SJSA1 (cell line): Measurements from ENCODE around the gene RAD51B. TPM values are rescaled to one million over a fixed set of nuclear protein-coding genes. Genes with fewer than 3 reads are reported as not detected.
"Not testable (repeated sequence)": the region's sequence is repeated elsewhere in the genome, so short reads cannot be mapped to it uniquely, and the experiment has no call there.

Experiments used
- DNase-seq, 2 experiments: peaks; one replicate each; pipeline ENCODE4 v3.0.0-alpha.2; 2015 to 2020; ENCODE audit warnings: low spot score in 2 of 2, low read depth in 1 of 2
- H3K27ac ChIP-seq: fragments of 250-450 bp; sonication (Bioruptor Pico); 2 replicates; pipeline ENCODE4 v1.5.1; 2020; ENCODE audit warnings: mild to moderate bottlenecking, moderate library complexity
- H3K27me3 ChIP-seq: fragments of 250-450 bp; sonication (Bioruptor Pico); replicated peaks from 2 replicates; pipeline ENCODE4 v1.5.1; 2020; ENCODE audit warnings: mild to moderate bottlenecking, moderate library complexity
- H3K36me3 ChIP-seq: fragments of 250-450 bp; sonication (Bioruptor Pico); 2 replicates; pipeline ENCODE4 v1.5.1; 2020; ENCODE audit warnings: mild to moderate bottlenecking
- H3K4me1 ChIP-seq: fragments of 250-450 bp; sonication (Bioruptor Pico); replicated peaks from 2 replicates; pipeline ENCODE4 v1.6.1; 2021; ENCODE audit warnings: mild to moderate bottlenecking
- H3K4me3 ChIP-seq: fragments of 250-450 bp; sonication (Bioruptor Pico); 2 replicates; pipeline ENCODE4 v1.5.1; 2020; ENCODE audit warnings: mild to moderate bottlenecking
- H3K9me3 ChIP-seq: fragments of 250-450 bp; sonication (Bioruptor Pico); replicated peaks from 2 replicates; pipeline ENCODE4 v1.5.1; 2020; ENCODE audit warnings: mild to moderate bottlenecking
- total RNA-seq: library from RNA; depleted of rRNA; stranded (reverse); fragments of >200 nt; shearing (Covaris generic); gene quantifications from 2 replicates; pipeline ENCODE4 v1.2.3, GENCODE V29; 2014

The RAD51B gene
- total RNA-seq, 1 experiment from 2014 or later = 4.7 TPM

DNA sequence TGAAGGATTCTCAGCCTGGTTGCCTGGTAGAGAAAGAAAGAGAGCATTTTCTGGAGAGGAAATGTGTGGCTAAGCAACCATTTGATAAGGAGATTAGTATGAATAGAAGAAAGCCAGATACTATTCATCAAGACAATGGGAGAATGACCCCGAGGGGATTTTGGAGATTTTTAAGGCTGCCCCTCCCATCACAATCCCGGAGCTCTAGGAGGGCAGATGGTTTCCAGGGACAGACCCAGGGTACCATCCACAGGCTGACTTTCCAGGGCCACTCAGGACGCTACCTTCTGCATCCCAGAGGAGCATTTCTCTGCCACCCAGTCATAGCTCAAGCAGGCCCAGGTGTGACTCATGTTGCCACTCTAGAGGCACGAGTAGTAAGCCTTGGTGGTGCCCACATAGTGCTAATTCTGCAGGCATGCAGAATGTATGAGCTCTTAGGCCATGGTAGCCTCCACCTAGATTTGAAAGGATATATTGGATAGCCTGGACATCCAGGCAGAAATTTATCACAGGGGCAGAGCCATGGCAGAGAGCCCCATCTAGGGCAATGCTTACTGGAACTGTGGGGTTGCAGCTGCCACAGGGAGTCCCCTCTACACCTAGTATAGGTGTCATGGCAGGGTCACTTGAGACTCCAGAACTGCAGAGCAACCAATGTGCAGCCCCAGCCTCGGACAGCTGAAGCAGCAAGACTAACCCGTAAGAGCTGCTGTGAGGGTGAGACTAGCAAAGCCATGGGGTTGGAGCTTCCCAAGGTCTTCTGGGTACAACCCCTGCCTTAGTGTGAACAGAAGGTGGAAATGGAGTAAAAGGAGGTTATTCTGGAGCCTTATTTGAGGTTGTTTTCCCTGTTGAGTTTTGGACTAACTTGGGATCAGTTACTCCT lies 607.3 kb downstream of the RAD51B start:
- H3K27ac ChIP-seq = no peak overlapping the region
- no peaks in the 10 kb centered on the region for H3K9me3 ChIP-seq
- no peak overlapping the region for H3K4me3 ChIP-seq
- no peaks in the 10 kb centered on the region for H3K36me3 ChIP-seq
- no peaks in the 10 kb centered on the region for H3K27me3 ChIP-seq
- DNase-seq = no peak
- no peaks in the 10 kb centered on the region for H3K4me1 ChIP-seq

DNA sequence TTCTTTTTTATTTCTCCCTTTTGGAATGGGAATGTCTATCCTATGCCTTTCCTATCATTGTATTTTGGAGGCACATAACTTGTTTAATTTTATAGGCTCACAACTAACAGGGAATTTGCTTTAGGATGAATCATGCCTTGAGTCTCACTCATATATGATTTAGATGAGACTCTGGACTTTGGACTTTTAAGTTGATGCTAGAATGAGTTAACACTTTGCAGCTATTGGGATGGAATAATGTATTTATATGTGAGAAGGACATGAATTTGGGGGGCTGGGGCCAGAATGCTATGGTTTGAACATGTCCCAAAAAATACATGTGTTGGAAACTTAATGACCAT lies 607.9 kb downstream of the RAD51B start:
- Histone ChIP-seq H3K4me3 (no peak overlapping the region), H3K36me3 (no peaks in the 10 kb centered on the region), H3K4me1 (no peaks in the 10 kb centered on the region), H3K27ac (no peak overlapping the region), H3K9me3 (no peaks in the 10 kb centered on the region), H3K27me3 (no peaks in the 10 kb centered on the region)
- no peak for DNase-seq

DNA sequence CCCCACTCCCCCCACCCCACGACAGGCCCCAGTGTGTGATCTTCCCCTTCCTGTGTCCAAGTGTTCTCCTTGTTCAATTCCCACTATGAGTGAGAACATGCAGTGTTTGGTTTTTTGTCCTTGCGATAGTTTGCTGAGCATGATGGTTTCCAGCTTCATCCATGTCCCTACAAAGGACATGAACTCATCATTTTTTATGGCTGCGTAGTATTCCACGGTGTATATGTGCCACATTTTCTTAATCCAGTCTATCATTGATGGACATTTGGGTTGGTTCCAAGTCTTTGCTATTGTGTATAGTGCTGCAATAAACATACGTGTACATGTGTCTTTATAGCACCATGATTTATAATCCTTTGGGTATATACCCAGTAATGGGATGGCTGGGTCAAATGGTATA lies 609.3 kb downstream of the RAD51B start:
- H3K27me3 ChIP-seq, H3K4me1 ChIP-seq, H3K36me3 ChIP-seq, H3K9me3 ChIP-seq, H3K27ac ChIP-seq, H3K4me3 ChIP-seq, DNase-seq: not testable (repeated sequence)

DNA sequence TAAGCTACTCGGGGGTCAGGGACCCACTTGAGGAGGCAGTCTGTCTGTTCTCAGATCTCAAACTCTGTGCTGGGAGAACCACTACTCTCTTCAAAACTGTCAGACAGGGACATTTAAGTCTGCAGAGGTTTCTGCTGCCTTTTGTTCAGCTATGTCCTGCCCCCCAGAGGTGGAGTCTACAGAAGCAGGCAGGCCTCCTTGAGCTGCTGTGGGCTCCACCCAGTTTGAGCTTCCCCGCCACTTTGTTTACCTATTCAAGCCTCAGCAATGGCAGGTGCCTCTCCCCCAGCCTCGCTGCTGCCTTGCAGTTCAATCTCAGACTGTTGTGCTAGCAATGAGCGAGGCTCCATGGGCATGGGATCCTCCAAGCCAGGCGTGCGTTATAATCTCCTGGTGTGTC lies 614.6 kb downstream of the RAD51B start:
- H3K4me3 ChIP-seq, H3K27me3 ChIP-seq, H3K4me1 ChIP-seq, H3K27ac ChIP-seq, DNase-seq, H3K36me3 ChIP-seq, H3K9me3 ChIP-seq: not testable (repeated sequence)

DNA sequence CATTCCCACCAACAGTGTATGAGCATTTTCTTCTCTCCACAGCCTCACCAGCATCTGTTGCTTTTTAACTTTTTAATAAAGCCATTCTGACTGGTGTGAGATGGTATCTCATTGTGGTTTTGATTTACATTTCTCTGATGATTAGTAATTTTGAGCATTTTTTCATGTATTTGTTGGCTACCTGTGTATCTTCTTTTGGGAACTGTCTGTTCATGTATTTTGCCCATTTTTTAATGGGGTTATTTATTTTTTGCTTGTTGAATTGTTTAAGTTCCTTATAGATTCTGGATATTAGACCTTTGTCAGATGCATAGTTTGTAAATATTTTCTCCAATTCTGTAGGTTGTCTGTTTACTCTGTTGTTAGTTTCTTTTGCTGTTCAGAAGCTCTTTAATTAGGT lies 616.1 kb downstream of the RAD51B start:
- H3K9me3 ChIP-seq, DNase-seq, H3K4me3 ChIP-seq, H3K27me3 ChIP-seq, H3K36me3 ChIP-seq, H3K27ac ChIP-seq, H3K4me1 ChIP-seq: not testable (repeated sequence)

DNA sequence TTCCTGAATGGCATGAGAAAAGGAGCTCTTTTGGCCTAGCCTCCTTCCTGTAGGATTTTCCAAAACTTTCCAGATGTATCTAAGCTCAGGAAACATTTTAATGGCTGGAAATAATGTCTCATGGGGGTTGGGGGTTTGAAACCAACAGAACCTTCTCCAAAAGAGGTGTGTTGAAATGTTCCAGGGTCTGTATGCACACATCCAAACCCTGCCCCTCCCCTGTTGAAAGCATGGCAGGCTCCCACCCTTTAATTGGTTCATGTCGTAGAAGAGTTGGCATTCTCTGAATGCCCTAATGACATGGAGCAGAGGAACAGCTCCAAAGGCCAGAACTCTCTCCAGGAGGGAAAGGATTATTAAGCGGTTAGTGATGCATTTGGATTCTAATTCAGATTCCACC lies 620.1 kb downstream of the RAD51B start:
- H3K9me3 ChIP-seq = no peaks in the 10 kb centered on the region
- no peaks in the 10 kb centered on the region for H3K36me3 ChIP-seq
- H3K27ac ChIP-seq = no peak overlapping the region
- H3K27me3 ChIP-seq = no peaks in the 10 kb centered on the region
- no peak for DNase-seq
- no peak overlapping the region for H3K4me3 ChIP-seq
- H3K4me1 ChIP-seq = no peaks in the 10 kb centered on the region; the same call in 1 of the 2 replicates

DNA sequence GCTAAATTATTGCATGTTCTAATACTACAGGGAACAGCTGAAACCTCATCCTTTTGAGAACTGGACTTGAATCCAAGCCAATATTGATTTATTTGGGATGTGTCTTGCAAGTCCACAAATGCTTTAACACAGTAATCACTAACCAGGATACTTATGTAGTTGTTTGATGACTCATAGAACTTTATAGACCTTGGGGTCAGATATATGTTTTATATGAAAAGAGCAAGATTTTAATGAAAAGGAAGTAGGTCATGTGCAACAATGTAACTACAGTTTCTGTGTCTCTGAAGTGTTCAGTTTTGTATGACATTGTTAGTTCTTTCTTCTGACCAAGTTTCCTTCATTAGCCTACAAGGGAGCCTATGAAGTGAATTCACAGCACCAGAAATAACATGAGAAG lies 621.2 kb downstream of the RAD51B start:
- no peak overlapping the region for H3K4me3 ChIP-seq
- no peak for DNase-seq
- no peaks in the 10 kb centered on the region for H3K9me3 ChIP-seq
- H3K36me3 ChIP-seq = no peaks in the 10 kb centered on the region
- H3K27ac ChIP-seq = no peak overlapping the region
- no peaks in the 10 kb centered on the region for H3K27me3 ChIP-seq
- no peaks in the 10 kb centered on the region; the same call in 1 of the 2 replicates for H3K4me1 ChIP-seq

DNA sequence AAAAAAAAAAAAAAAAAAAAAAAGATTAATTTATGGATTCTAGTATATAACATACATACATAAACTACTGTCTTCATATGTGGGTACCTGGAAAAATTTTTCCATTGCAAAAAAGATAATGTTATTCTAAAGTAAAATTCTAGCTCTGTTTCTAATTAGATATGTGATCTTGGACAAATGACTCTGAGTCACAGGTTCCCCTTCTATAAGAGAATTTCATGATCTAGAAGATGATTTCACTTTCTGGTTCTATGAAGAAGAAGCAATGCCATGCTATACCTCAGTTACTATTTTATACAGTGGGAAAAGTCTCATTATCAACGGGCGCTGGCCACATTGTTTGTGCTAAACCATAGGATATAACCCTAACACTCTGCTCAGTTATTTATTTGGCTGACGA lies 622.0 kb downstream of the RAD51B start:
- no peaks in the 10 kb centered on the region; the same call in 1 of the 2 replicates for H3K4me1 ChIP-seq
- no peak for DNase-seq
- no peaks in the 10 kb centered on the region for H3K27me3 ChIP-seq
- no peak overlapping the region for H3K4me3 ChIP-seq
- H3K9me3 ChIP-seq = no peaks in the 10 kb centered on the region
- H3K36me3 ChIP-seq = no peaks in the 10 kb centered on the region
- no peak overlapping the region for H3K27ac ChIP-seq

DNA sequence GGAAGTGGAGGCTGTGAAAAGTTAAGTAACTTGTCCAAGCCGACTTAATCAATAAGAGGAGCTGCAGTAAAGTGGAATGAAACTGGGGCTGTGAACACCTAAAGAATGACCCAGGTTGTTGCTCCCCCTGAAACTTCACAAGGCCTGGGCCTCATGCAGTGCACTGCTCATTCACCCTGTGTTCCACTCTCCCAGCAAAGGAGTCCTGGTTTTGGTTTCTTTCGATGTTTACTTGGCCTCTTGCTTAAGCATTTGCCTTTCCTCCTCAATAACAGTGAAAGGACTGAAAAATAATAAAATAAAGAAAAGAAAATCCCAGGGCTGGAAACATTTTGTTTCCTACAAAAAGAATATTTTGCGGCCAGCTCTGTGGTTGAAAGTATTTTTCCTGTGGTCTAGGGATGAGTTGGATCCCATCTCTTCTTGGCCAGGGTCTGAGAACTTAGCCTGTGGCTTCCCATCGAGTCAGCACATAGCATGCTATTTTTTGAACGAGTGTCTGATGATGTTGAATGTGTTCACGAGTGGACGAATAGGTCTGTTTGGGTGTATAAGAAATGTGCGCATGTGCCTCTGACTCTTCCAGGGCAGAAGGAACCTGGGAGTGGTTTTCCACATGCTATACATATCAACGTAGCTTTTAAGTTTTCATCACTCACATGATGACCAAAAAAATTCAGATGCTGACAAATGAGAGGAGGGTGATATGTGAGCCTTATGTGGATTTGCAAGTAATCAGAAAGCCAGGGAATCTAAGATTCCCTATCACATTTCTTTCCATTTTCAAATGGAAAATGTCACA lies 623.5 kb downstream of the RAD51B start:
- Histone ChIP-seq H3K9me3 (no peaks in the 10 kb centered on the region), H3K36me3 (no peaks in the 10 kb centered on the region), H3K4me3 (no peak overlapping the region), H3K4me1 (no peaks in the 10 kb centered on the region; the same call in 1 of the 2 replicates), H3K27ac (no peak overlapping the region), H3K27me3 (no peaks in the 10 kb centered on the region)
- no peak for DNase-seq

DNA sequence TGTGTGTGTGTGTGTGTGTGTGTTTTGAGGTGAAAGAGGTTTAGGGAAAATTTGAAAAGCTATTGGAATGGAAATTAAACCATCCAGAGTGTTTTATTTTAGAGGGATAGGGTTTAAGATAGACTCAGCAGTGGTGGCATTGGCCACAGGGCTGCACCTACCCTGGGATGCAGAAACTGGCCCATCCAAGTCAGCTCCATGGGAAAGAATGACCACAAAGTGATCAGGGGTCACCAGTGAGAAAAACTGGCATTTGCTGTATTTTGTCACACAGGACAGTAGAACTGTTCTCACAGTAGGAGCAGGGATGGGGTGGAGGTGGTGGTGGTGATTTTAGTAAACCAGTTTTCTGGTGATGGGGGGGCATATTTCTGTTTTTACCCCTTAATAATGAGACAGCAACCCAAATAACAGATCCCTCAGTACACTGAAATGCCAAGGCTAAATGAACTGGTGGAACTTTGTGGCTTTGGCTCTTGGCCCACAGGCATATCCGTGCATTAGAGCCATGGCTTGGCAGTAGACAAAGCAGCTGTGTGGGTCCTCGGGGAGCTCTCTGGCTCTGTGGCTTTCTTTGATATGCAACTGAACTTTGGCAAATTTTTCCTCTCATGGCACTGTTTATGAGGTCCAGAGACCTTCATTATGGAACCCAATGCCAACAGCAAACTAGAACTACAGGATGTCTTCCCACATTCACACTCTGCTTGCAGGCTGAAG lies 625.0 kb downstream of the RAD51B start:
- H3K27me3 ChIP-seq = no peaks in the 10 kb centered on the region
- H3K36me3 ChIP-seq = no peaks in the 10 kb centered on the region
- no peak overlapping the region for H3K4me3 ChIP-seq
- no peaks in the 10 kb centered on the region for H3K9me3 ChIP-seq
- no peak for DNase-seq
- H3K27ac ChIP-seq = no peak overlapping the region
- H3K4me1 ChIP-seq = no peaks in the 10 kb centered on the region; the same call in 1 of the 2 replicates

DNA sequence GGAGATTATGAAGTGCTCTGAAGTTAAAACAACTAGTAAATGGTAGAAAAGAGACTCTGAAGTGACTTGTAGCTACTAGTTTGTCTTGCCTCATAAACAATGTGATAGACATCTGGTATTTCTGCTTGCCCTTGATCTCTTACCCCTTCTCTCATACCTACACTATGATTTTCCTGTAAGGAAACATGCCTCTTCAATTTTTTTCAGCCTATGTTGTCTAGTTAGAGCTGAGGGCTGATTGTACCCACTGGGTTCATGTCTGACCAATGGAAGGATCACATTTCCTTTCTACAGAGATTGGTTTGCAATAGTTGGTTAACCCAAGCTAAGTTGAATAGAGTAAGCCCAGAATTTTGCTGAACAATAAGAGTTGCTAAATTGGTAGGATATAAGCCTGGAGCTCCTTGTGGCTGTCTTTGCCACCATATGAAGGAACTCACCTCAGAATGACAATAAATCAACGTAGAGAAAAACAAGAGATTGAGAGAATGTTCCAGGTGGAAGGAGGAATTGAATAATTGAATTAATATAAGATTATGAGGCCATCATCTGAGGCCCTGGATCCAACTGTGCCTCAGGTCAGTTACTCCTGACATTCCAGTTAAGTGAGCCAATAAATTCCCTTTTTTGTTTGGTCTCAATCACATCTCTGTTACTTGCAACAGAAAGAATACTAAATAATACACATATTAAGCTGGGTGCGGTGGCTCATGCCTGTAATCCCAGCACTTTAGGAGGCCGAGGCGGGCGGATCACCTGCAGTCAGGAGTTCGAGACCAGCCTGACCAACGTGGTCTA lies 626.9 kb downstream of the RAD51B start:
- no peaks in the 10 kb centered on the region for H3K36me3 ChIP-seq
- H3K9me3 ChIP-seq = no peaks in the 10 kb centered on the region
- no peaks in the 10 kb centered on the region; the same call in 1 of the 2 replicates for H3K4me1 ChIP-seq
- H3K27me3 ChIP-seq = no peaks in the 10 kb centered on the region
- no peak overlapping the region for H3K4me3 ChIP-seq
- H3K27ac ChIP-seq = no peak overlapping the region
- DNase-seq = no peak

DNA sequence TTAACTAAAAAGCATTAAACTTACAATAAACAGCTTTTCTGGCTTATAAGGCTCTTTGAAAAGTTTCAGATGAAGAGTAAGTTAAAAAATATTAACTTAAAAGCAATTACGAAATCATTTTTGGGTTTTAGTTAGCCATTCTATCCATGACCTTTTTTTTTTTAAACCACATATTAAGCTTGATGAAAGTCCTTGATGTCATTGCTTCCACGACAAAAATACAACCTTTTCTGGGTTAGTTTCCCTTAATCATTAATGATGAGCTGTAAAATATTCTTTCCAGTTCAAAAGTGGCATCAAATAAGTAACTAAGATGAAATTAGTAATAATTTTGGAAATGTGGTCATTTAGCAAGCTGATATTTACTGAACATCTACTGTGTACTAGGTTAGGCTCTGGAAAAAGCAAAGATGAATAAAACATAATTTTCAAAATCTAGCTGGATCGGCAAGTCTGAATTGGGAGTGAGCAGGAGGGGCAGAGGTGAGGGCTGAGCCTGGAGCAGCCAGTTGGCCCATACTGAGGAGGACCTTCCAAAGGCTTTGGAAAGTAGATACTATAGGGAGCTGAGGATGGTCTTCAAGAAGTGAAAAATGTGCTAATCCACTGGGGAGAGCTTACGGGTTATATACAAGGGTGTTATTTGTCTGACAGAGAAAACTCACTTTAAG lies 628.1 kb downstream of the RAD51B start:
- H3K36me3 ChIP-seq = no peaks in the 10 kb centered on the region
- no peaks in the 10 kb centered on the region for H3K9me3 ChIP-seq
- DNase-seq = no peak

More for the DNA sequence above, 628.1 kb downstream of the RAD51B start:
- Histone ChIP-seq H3K27me3 (no peaks in the 10 kb centered on the region), H3K4me3 (no peak overlapping the region), H3K4me1 (no peaks in the 10 kb centered on the region; the same call in 1 of the 2 replicates), H3K27ac (no peak overlapping the region)
